H1 (cell line): Measurements from ENCODE around the gene MCM5. TPM values are rescaled to one million over a fixed set of nuclear protein-coding genes. Genes with fewer than 3 reads are reported as not detected.

ENCODE experiments used
- CTCF ChIA-PET: fragments of 300-600 bp; sonication (Branson Sonifier 250); formaldehyde crosslinking; loops from one replicate; lab custom pipeline; 2021; ENCODE audit not compliant: partially characterized antibody; lab: Charles Lee
- POLR2A ChIA-PET: fragments of 300-600 bp; sonication (Branson Sonifier 250); formaldehyde crosslinking; loops from one replicate; lab custom pipeline; 2021; ENCODE audit warnings: inconsistent platforms; ENCODE audit not compliant: partially characterized antibody; lab: Charles Lee
- DNase-seq, 2 experiments: peaks; one replicate each; pipeline versions ENCODE4 v3.0.0 to v3.0.0-alpha.2; 2010 to 2022; ENCODE audit warnings: low spot score in 2 of 2, low read depth in 1 of 2, mixed read lengths in 1 of 2
- FAIRE-seq: peaks from 2 replicates; lab custom pipeline; 2011; peaks lifted over from hg19 to GRCh38; lab: Jason Lieb, UNC
- H2AFZ ChIP-seq: 2 replicates; pipeline ENCODE4 v1.8.1; 2012; ENCODE audit warnings: low read length, inconsistent platforms
- H2AK5ac ChIP-seq: 2 replicates; pipeline ENCODE4 v1.6.1; 2013; ENCODE audit warnings: low read depth, low read length
- H2BK120ac ChIP-seq: replicated peaks from 2 replicates; pipeline ENCODE3; 2013; ENCODE audit warnings: low read depth, low read length, inconsistent platforms
- H2BK12ac ChIP-seq: 2 replicates; pipeline ENCODE4 v1.6.1; 2013; ENCODE audit warnings: low read depth, low read length
- H2BK15ac ChIP-seq: 2 replicates; pipeline ENCODE4 v1.6.1; 2013; ENCODE audit warnings: low read length
- H2BK20ac ChIP-seq: 2 replicates; pipeline ENCODE4 v1.6.1; 2013; ENCODE audit warnings: low read length
- H2BK5ac ChIP-seq: 2 replicates; pipeline ENCODE4 v1.6.1; 2013; ENCODE audit warnings: low read depth, low read length
- H3K14ac ChIP-seq: 2 replicates; pipeline ENCODE4 v1.6.1; 2013; ENCODE audit warnings: inconsistent platforms; ENCODE audit not compliant: insufficient read length
- H3K18ac ChIP-seq: 2 replicates; pipeline ENCODE4 v1.6.1; 2013; ENCODE audit warnings: low read length; ENCODE audit errors: extremely low read depth
- H3K23ac ChIP-seq: 2 replicates; pipeline ENCODE4 v1.6.1; 2013; ENCODE audit warnings: inconsistent platforms; ENCODE audit not compliant: insufficient read length
- H3K23me2 ChIP-seq: 2 replicates; pipeline ENCODE4 v1.6.1; 2013; ENCODE audit warnings: low read depth, low read length
- H3K27ac ChIP-seq: 2 replicates; pipeline ENCODE4 v1.6.1; 2011; ENCODE audit warnings: low read depth, low read length, inconsistent platforms
- H3K27me3 ChIP-seq, 4 experiments: replicated peaks in 1 of 4; 1 replicate in 1 of 4; 2 replicates in 3 of 4; pipeline versions ENCODE4 v1.6.1 to v1.8.1; 2011 to 2013; ENCODE audit warnings: low read length in 3 of 4, mild to moderate bottlenecking in 3 of 4, inconsistent platforms in 2 of 4, mixed read lengths in 2 of 4, moderate library complexity in 1 of 4; ENCODE audit not compliant: control insufficient read depth in 3 of 4, insufficient read depth in 3 of 4; ENCODE audit errors: extremely low read depth in 1 of 4
- H3K36me3 ChIP-seq, 4 experiments: 2 replicates each; pipeline versions ENCODE4 v1.6.1 to v1.8.1; 2011 to 2013; ENCODE audit warnings: mild to moderate bottlenecking in 4 of 4, low read length in 3 of 4, moderate library complexity in 2 of 4, control low read depth in 1 of 4, inconsistent platforms in 1 of 4; ENCODE audit not compliant: insufficient read depth in 4 of 4, control insufficient read depth in 2 of 4
- H3K4ac ChIP-seq: replicated peaks from 2 replicates; pipeline ENCODE3; 2013; ENCODE audit warnings: low read length, low read depth, mixed read lengths, inconsistent platforms; ENCODE audit not compliant: insufficient read length
- H3K4me1 ChIP-seq, 4 experiments: replicated peaks in 1 of 4; 1 replicate in 1 of 4; 2 replicates in 3 of 4; pipeline versions ENCODE4 v1.6.1 to v1.8.1; 2011 to 2013; ENCODE audit warnings: low read length in 3 of 4, inconsistent platforms in 2 of 4, mixed read lengths in 1 of 4; ENCODE audit not compliant: insufficient read depth in 4 of 4, control insufficient read depth in 3 of 4
- H3K4me2 ChIP-seq, 2 experiments: 2 replicates each; pipeline versions ENCODE4 v1.6.1 to v1.8.1; 2011 to 2013; ENCODE audit warnings: low read depth in 2 of 2, low read length in 2 of 2, control low read depth in 1 of 2, inconsistent platforms in 1 of 2, mild to moderate bottlenecking in 1 of 2; ENCODE audit not compliant: insufficient read depth in 1 of 2
- H3K4me3 ChIP-seq, 4 experiments: fragments of 200-600, 300-600 bp in 1 of 4; sonication (generic), shearing (Covaris generic), sonication (Bioruptor Twin) in 1 of 4; 2 replicates each; pipeline versions ENCODE4 v1.5.1 to v1.8.1; 2011 to 2016; ENCODE audit warnings: low read length in 4 of 4, low read depth in 3 of 4, control low read depth in 2 of 4, inconsistent platforms in 2 of 4, mild to moderate bottlenecking in 2 of 4, mixed read lengths in 1 of 4, moderate library complexity in 1 of 4; ENCODE audit not compliant: insufficient read depth in 2 of 4; ENCODE audit errors: extremely low read depth in 1 of 4
- H3K56ac ChIP-seq: replicated peaks from 2 replicates; pipeline ENCODE3; 2013; ENCODE audit warnings: low read depth, mild to moderate bottlenecking, mixed read lengths, low read length, inconsistent platforms; ENCODE audit not compliant: insufficient read length
- H3K79me1 ChIP-seq: 2 replicates; pipeline ENCODE4 v1.6.1; 2013; ENCODE audit warnings: low read depth, low read length, control low read depth
- H3K79me2 ChIP-seq, 2 experiments: 2 replicates each; pipeline versions ENCODE4 v1.6.1 to v1.8.1; 2012 to 2013; ENCODE audit warnings: low read length in 2 of 2, mild to moderate bottlenecking in 2 of 2, inconsistent platforms in 1 of 2; ENCODE audit not compliant: insufficient read depth in 2 of 2, control insufficient read depth in 1 of 2
- H3K9ac ChIP-seq, 4 experiments: replicated peaks in 1 of 4; 1 replicate in 1 of 4; 2 replicates in 3 of 4; pipeline versions ENCODE4 v1.6.1 to v1.8.1; 2011 to 2013; ENCODE audit warnings: low read depth in 3 of 4, low read length in 3 of 4, control low read depth in 2 of 4, mild to moderate bottlenecking in 2 of 4, moderate library complexity in 2 of 4, inconsistent platforms in 1 of 4; ENCODE audit errors: extremely low read depth in 1 of 4
- H3K9me3 ChIP-seq, 2 experiments: 2 replicates each; pipeline versions ENCODE4 v1.6.1 to v1.8.1; 2012 to 2013; ENCODE audit warnings: mild to moderate bottlenecking in 2 of 2, moderate library complexity in 2 of 2, control low read depth in 1 of 2, inconsistent platforms in 1 of 2, low read depth in 1 of 2, low read length in 1 of 2, mixed read lengths in 1 of 2; ENCODE audit not compliant: insufficient read depth in 2 of 2
- H4K20me1 ChIP-seq, 2 experiments: replicated peaks in 1 of 2; 2 replicates each; pipeline versions ENCODE3 to v1.8.1; 2011 to 2013; ENCODE audit warnings: inconsistent platforms in 2 of 2, low read length in 2 of 2, mild to moderate bottlenecking in 1 of 2; ENCODE audit not compliant: insufficient read depth in 2 of 2, control insufficient read depth in 1 of 2
- H4K5ac ChIP-seq: 2 replicates; pipeline ENCODE4 v1.6.1; 2013; ENCODE audit warnings: low read length, low read depth, mixed read lengths, inconsistent platforms; ENCODE audit not compliant: insufficient read length
- H4K8ac ChIP-seq: 2 replicates; pipeline ENCODE4 v1.8.0; 2013; ENCODE audit warnings: mild to moderate bottlenecking, moderate library complexity, low read length, inconsistent platforms; ENCODE audit not compliant: insufficient read depth; ENCODE audit errors: extremely low read depth
- H4K91ac ChIP-seq: replicated peaks from 2 replicates; pipeline ENCODE3; 2013; ENCODE audit warnings: low read length, mixed read lengths, inconsistent platforms; ENCODE audit not compliant: insufficient read length
- CEBPB ChIP-seq: IDR thresholded peaks from 2 replicates; pipeline ENCODE4 v1.6.1; 2012; ENCODE audit warnings: low read depth, low read length
- CHD2 ChIP-seq: IDR thresholded peaks from 2 replicates; pipeline ENCODE4 v1.6.1; 2012; ENCODE audit warnings: low read length, improper control_type of control experiment
- HDAC2 ChIP-seq, 2 experiments: fragments of 300-600 bp in 1 of 2; sonication (generic) in 1 of 2; IDR thresholded peaks; 2 replicates each; pipeline ENCODE4 v1.6.1; 2011 to 2012; ENCODE audit warnings: low read depth in 2 of 2, low read length in 2 of 2, mild to moderate bottlenecking in 2 of 2, moderate library complexity in 2 of 2, borderline replicate concordance in 1 of 2, inconsistent platforms in 1 of 2
- JUND ChIP-seq: IDR thresholded peaks from 2 replicates; pipeline ENCODE4 v1.6.1; 2011; ENCODE audit warnings: mild to moderate bottlenecking, improper control_type of control experiment, low read length
- NANOG ChIP-seq: IDR thresholded peaks from 2 replicates; pipeline ENCODE4 v1.6.1; 2011; ENCODE audit warnings: low read length, low read depth, mild to moderate bottlenecking, inconsistent platforms; ENCODE audit not compliant: insufficient read depth, poor library complexity, severe bottlenecking
- POLR2A ChIP-seq, 2 experiments: IDR thresholded peaks; 1 replicate in 1 of 2; 2 replicates in 1 of 2; pipeline ENCODE4 v1.6.1; 2011; ENCODE audit warnings: low read depth in 2 of 2, low read length in 2 of 2, mild to moderate bottlenecking in 2 of 2; ENCODE audit errors: control extremely low read depth in 1 of 2
- POLR2AphosphoS5 ChIP-seq: IDR thresholded peaks from 2 replicates; pipeline ENCODE4 v1.6.1; 2011; ENCODE audit warnings: low read depth, low read length
- POU5F1 ChIP-seq: IDR thresholded peaks from 2 replicates; pipeline ENCODE4 v1.6.1; 2011; ENCODE audit warnings: low read depth, mild to moderate bottlenecking, low read length, moderate library complexity
- RNF2 ChIP-seq: fragments of 200-900, 300-1000 bp; sonication (generic); IDR thresholded peaks from 2 replicates; pipeline ENCODE4 v1.7.1; 2016; ENCODE audit warnings: borderline replicate concordance, low read depth, mild to moderate bottlenecking, antibody characterized with exemption, low read length; ENCODE audit not compliant: poor library complexity, severe bottlenecking; ENCODE audit errors: missing control alignments
- WGBS, 2 experiments: shearing (Covaris generic) in 1 of 2; methylation state at CpG; one replicate each; pipeline versions ENCODE4 v1.1.6 to v1.1.7; 2013 to 2015; ENCODE audit warnings: low lambda C conversion rate in 2 of 2, mixed read lengths in 2 of 2, inconsistent platforms in 1 of 2, low coverage in 1 of 2, missing lambda C conversion rate in 1 of 2; ENCODE audit not compliant: insufficient replicate concordance in 2 of 2, insufficient coverage in 1 of 2, insufficient read length in 1 of 2; ENCODE audit errors: extremely low coverage in 1 of 2, missing lambda C conversion rate in 1 of 2; 5-methylcytosine and 5-hydroxymethylcytosine counted together
- polyA plus RNA-seq, 7 experiments: library from polyadenylated mRNA; depleted of rRNA in 3 of 7; stranded (reverse) in 5 of 7; unstranded in 2 of 7; fragments of >200 nt in 5 of 7; fragments of 200-250 nt in 2 of 7; gene quantifications; 1 replicate in 5 of 7; 2 replicates in 1 of 7; 4 replicates in 1 of 7; pipeline versions ENCODE4 v1.2.1 to v1.2.3, GENCODE V29; 2011 to 2013; ENCODE audit warnings: missing spikeins in 2 of 7, mixed read lengths in 2 of 7
- total RNA-seq: library from RNA; stranded (reverse); fragmentation: NEBNext Ultra II Directional; extraction: Animal tissue kit (Norgen Biotek cat#: 25700); gene quantifications from 2 replicates; pipeline ENCODE4 v1.2.1, GENCODE V29; 2021
- TF ChIP-seq, protein P1 (sequence below): IDR thresholded peaks from 2 replicates; pipeline ENCODE4 v1.6.1; 2012; ENCODE audit warnings: inconsistent platforms

MCM5 gene
- total and polyA plus RNA-seq, 2 of the 8 experiments (the other 6 are each of a cell fraction or from before 2014, with no cell fraction given) = 210 to 305 TPM

DNA sequence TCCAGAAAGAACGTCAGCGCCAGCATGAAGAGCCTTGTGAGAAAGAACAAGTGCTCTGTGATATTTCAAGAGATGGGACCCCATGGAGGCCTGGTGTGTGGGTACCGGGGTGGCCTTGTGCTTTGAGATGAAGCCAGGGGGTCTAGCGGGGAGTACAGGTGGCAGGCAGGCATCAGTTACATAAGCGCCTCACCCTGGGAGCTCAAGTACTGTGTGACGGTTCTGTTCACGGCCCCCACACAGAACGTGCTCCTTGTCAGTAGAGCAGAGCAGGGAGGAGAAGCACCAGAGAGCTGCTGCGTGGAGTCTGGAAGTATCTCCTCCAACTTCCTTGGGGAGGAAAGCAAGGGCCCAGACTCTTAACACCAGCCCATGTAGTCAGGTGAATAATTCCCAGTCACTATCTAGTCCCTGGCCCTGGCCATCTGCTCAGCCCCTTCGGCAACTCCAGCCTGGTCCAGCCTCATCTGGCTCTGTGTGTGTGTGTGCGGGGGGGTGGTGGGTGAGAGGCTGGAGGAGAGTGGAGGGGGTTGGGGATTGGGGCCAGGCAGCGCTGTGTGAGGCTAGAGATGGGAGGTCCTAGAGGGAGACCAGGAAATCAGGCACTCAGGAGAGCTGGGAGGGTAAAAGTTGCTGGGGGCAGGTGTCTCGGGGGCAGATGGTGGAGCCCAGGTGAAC is 32.4 kb downstream of the MCM5 start:
- Histone ChIP-seq H3K79me2 (no peaks in the 10 kb centered on the region), H3K4ac (no peak overlapping the region), H4K5ac (no peak overlapping the region), H2BK12ac (no peak overlapping the region), H2BK120ac (no peak overlapping the region), H4K20me1 (peaks cover 2 to 9% of the 10 kb centered on the region in 2 experiments), H3K4me2 (no peak overlapping the region), H3K9ac (no peak overlapping the region), H3K79me1 (no peaks in the 10 kb centered on the region; the same call in none of the 2 replicates), H3K9me3 (peaks cover 4 to 12% of the 10 kb centered on the region in 2 experiments; a peak in 3 of 4 replicates), H3K23me2 (no peaks in the 10 kb centered on the region), H2BK15ac (no peak overlapping the region), H4K91ac (no peak overlapping the region), H3K23ac (no peak overlapping the region), H3K18ac (no peak overlapping the region; the same call in 1 of the 2 replicates), H3K56ac (no peak overlapping the region), H3K4me3 (no peak overlapping the region), H3K27me3 (no peaks in the 10 kb centered on the region), H3K36me3 (peaks cover 10 to 38% (median 26%) of the 10 kb centered on the region in 4 experiments), H4K8ac (no peak overlapping the region), H2AK5ac (no peak overlapping the region), H3K14ac (no peak overlapping the region), H3K4me1 (peaks cover 0 to 2% (median 0%) of the 10 kb centered on the region in 4 experiments; a peak in 3 of 7 replicates), H2BK20ac (no peak overlapping the region), H2AFZ (no peak overlapping the region), H3K27ac (no peak overlapping the region), H2BK5ac (no peak overlapping the region)
- no peak for TF ChIP-seq POU5F1
- TF ChIP-seq JUND = no peak
- no peak for TF ChIP-seq NANOG
- no peak for TF ChIP-seq POLR2AphosphoS5
- TF ChIP-seq POLR2A (IDR thresholded peaks at IDR 0.05; ENCODE audit: control extremely low read depth in 1 of 2, low read depth in 2 of 2, low read length in 2 of 2) = no peak
- TF ChIP-seq CHD2 = no peak
- TF ChIP-seq CEBPB = no peak
- TF ChIP-seq HDAC2 (IDR thresholded peaks at IDR 0.05; ENCODE audit: borderline replicate concordance in 1 of 2, low read depth in 2 of 2, low read length in 2 of 2) = no peak
- TF ChIP-seq RNF2 = no peak
- TF ChIP-seq, protein P1, sequence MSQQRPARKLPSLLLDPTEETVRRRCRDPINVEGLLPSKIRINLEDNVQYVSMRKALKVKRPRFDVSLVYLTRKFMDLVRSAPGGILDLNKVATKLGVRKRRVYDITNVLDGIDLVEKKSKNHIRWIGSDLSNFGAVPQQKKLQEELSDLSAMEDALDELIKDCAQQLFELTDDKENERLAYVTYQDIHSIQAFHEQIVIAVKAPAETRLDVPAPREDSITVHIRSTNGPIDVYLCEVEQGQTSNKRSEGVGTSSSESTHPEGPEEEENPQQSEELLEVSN = no peak
- DNase-seq (no peak), FAIRE-seq (no peak)
- POLR2A ChIA-PET = interaction anchor here (0.9 to 46.1 kb wide), 5 partner anchors 12 to 150 kb away, joined by 3 to 1995 read pairs (median 3); partner anchors contain the start of genes HMOX1 and MCM5
- CTCF ChIA-PET = interaction anchor here (0.7 to 8.7 kb wide), 10 partner anchors 9 to 188 kb away, joined by 3 to 124 read pairs (median 4); no protein-coding TSS in a partner anchor
- WGBS, 2 experiments = 96% methylated on average over 13 of the region's 13 CpGs; no CpG with 5 or more reads in 1 of the 2 experiments
